HEK293 (cell line): Measurements from ENCODE around the gene PKNOX2.

ENCODE experiments used
- CTCF ChIA-PET: fragments of 350-600 bp; formaldehyde crosslinking; extraction: SDS; loops from one replicate; lab custom pipeline; 2021; ENCODE audit warnings: antibody characterized with exemption; lab: Yijun Ruan, JAX
- POLR2A ChIA-PET: fragments of 300-600 bp; formaldehyde crosslinking; extraction: SDS; loops from one replicate; lab custom pipeline; 2020; ENCODE audit warnings: antibody characterized with exemption, inconsistent platforms; lab: Yijun Ruan, JAX
- H3K27ac ChIP-seq: fragments of 200-500 bp; sonication (Bioruptor generic); 2 replicates; pipeline ENCODE4 v1.5.1; 2014; ENCODE audit warnings: low read depth, low read length, control low read depth, inconsistent platforms; ENCODE audit errors: extremely low read depth
- H3K36me3 ChIP-seq, 2 experiments: fragments of 200-500 bp in 1 of 2; sonication (Bioruptor generic) in 1 of 2; 1 replicate in 1 of 2; 2 replicates in 1 of 2; pipeline ENCODE4 v1.5.1; 2014 to 2017; ENCODE audit warnings: inconsistent platforms in 2 of 2, low read length in 2 of 2; ENCODE audit not compliant: control insufficient read depth in 2 of 2, insufficient read depth in 1 of 2
- H3K4me1 ChIP-seq: fragments of 200-500 bp; sonication (Bioruptor generic); 2 replicates; pipeline ENCODE4 v1.5.1; 2014; ENCODE audit warnings: mild to moderate bottlenecking, low read length, inconsistent platforms; ENCODE audit not compliant: control insufficient read depth, insufficient read depth
- H3K4me3 ChIP-seq: 2 replicates; pipeline ENCODE4 v1.5.1; 2011; ENCODE audit warnings: low read depth, mild to moderate bottlenecking, control low read depth, low read length, moderate library complexity
- H3K9me3 ChIP-seq: fragments of 200-500 bp; sonication (Bioruptor generic); 2 replicates; pipeline ENCODE4 v1.5.1; 2014; ENCODE audit warnings: low read depth, low read length, inconsistent platforms; ENCODE audit not compliant: control insufficient read depth, insufficient read depth
- GLIS2 ChIP-seq: fragments of 450-650 bp; formaldehyde crosslinking; IDR thresholded peaks from 2 replicates; pipeline ENCODE4 v1.5.1; 2016; ENCODE audit warnings: missing biosample characterization, missing genetic modification characterization
- KLF16 ChIP-seq: fragments of 450-650 bp; formaldehyde crosslinking; IDR thresholded peaks from 2 replicates; pipeline ENCODE4 v1.5.1; 2017; ENCODE audit warnings: missing biosample characterization, missing genetic modification characterization
- KLF8 ChIP-seq: fragments of 450-650 bp; formaldehyde crosslinking; IDR thresholded peaks from 2 replicates; pipeline ENCODE4 v1.5.1; 2016; ENCODE audit warnings: missing biosample characterization, missing genetic modification characterization
- OSR2 ChIP-seq: fragments of 450-650 bp; formaldehyde crosslinking; IDR thresholded peaks from 2 replicates; pipeline ENCODE4 v1.5.1; 2016; ENCODE audit warnings: missing biosample characterization, missing genetic modification characterization
- SP2 ChIP-seq: fragments of 450-650 bp; formaldehyde crosslinking; IDR thresholded peaks from 2 replicates; pipeline ENCODE4 v1.5.1; 2016; ENCODE audit warnings: missing biosample characterization, missing genetic modification characterization
- TRIM28 ChIP-seq: IDR thresholded peaks from 2 replicates; pipeline ENCODE4 v1.6.1; 2011; ENCODE audit warnings: low read length, control low read depth, borderline replicate concordance
- WT1 ChIP-seq: fragments of 450-650 bp; formaldehyde crosslinking; IDR thresholded peaks from 2 replicates; pipeline ENCODE4 v1.5.1; 2016; ENCODE audit warnings: missing biosample characterization, missing genetic modification characterization
- ZBTB20 ChIP-seq: fragments of 450-650 bp; formaldehyde crosslinking; IDR thresholded peaks from 2 replicates; pipeline ENCODE4 v1.5.1; 2016; ENCODE audit warnings: missing biosample characterization, missing genetic modification characterization
- ZFP69B ChIP-seq: fragments of 450-650 bp; formaldehyde crosslinking; IDR thresholded peaks from 2 replicates; pipeline ENCODE4 v1.5.1; 2016; ENCODE audit warnings: missing biosample characterization, missing genetic modification characterization
- ZNF121 ChIP-seq: fragments of 450-650 bp; formaldehyde crosslinking; IDR thresholded peaks from 2 replicates; pipeline ENCODE4 v1.5.1; 2016; ENCODE audit warnings: missing biosample characterization, missing genetic modification characterization
- ZNF138 ChIP-seq: fragments of 450-650 bp; formaldehyde crosslinking; IDR thresholded peaks from 2 replicates; pipeline ENCODE4 v1.5.1; 2016; ENCODE audit warnings: missing biosample characterization, missing genetic modification characterization, borderline replicate concordance
- ZNF157 ChIP-seq: fragments of 450-650 bp; formaldehyde crosslinking; IDR thresholded peaks from 2 replicates; pipeline ENCODE4 v1.5.1; 2016; ENCODE audit warnings: missing biosample characterization, missing genetic modification characterization
- ZNF175 ChIP-seq: fragments of 450-650 bp; formaldehyde crosslinking; IDR thresholded peaks from 2 replicates; pipeline ENCODE4 v1.5.1; 2016; ENCODE audit warnings: missing biosample characterization, missing genetic modification characterization
- ZNF214 ChIP-seq: fragments of 450-650 bp; formaldehyde crosslinking; IDR thresholded peaks from 2 replicates; pipeline ENCODE4 v1.5.1; 2017; ENCODE audit warnings: missing biosample characterization, mild to moderate bottlenecking, missing genetic modification characterization, borderline replicate concordance
- ZNF292 ChIP-seq: fragments of 450-650 bp; formaldehyde crosslinking; IDR thresholded peaks from 2 replicates; pipeline ENCODE4 v1.5.1; 2016; ENCODE audit warnings: low read depth, missing biosample characterization, missing genetic modification characterization, borderline replicate concordance
- ZNF311 ChIP-seq: fragments of 450-650 bp; formaldehyde crosslinking; IDR thresholded peaks from 2 replicates; pipeline ENCODE4 v1.5.1; 2017; ENCODE audit warnings: missing biosample characterization, missing genetic modification characterization, borderline replicate concordance
- ZNF366 ChIP-seq: fragments of 450-650 bp; formaldehyde crosslinking; conservative IDR thresholded peaks from 2 replicates; pipeline ENCODE4 v1.5.1; 2016; ENCODE audit warnings: missing biosample characterization, missing genetic modification characterization
- ZNF394 ChIP-seq: fragments of 450-650 bp; formaldehyde crosslinking; IDR thresholded peaks from 2 replicates; pipeline ENCODE4 v1.5.1; 2016; ENCODE audit warnings: missing biosample characterization, missing genetic modification characterization, mild to moderate bottlenecking, moderate library complexity, borderline replicate concordance
- ZNF473 ChIP-seq: fragments of 450-650 bp; formaldehyde crosslinking; IDR thresholded peaks from 2 replicates; pipeline ENCODE4 v1.5.1; 2017; ENCODE audit warnings: missing biosample characterization, missing genetic modification characterization
- ZNF529 ChIP-seq: fragments of 450-650 bp; formaldehyde crosslinking; IDR thresholded peaks from 2 replicates; pipeline ENCODE4 v1.5.1; 2017; ENCODE audit warnings: missing genetic modification characterization, missing biosample characterization; ENCODE audit not compliant: insufficient replicate concordance
- ZNF624 ChIP-seq: fragments of 450-650 bp; formaldehyde crosslinking; IDR thresholded peaks from 2 replicates; pipeline ENCODE4 v1.5.1; 2017; ENCODE audit warnings: missing biosample characterization, missing genetic modification characterization
- ZNF626 ChIP-seq: fragments of 450-650 bp; sonication (Bioruptor Pico); formaldehyde crosslinking; IDR thresholded peaks from 2 replicates; pipeline ENCODE4 v1.5.1; 2018; ENCODE audit warnings: missing biosample characterization, missing genetic modification characterization, inconsistent platforms
- ZNF777 ChIP-seq: fragments of 450-650 bp; formaldehyde crosslinking; IDR thresholded peaks from 2 replicates; pipeline ENCODE4 v1.5.1; 2017; ENCODE audit warnings: missing biosample characterization, missing genetic modification characterization, borderline replicate concordance
- TF ChIP-seq, protein P1 (sequence below): fragments of 450-650 bp; formaldehyde crosslinking; IDR thresholded peaks from 2 replicates; pipeline ENCODE4 v1.5.1; 2016; ENCODE audit warnings: missing biosample characterization, missing genetic modification characterization, borderline replicate concordance
- TF ChIP-seq, protein P2 (sequence below): fragments of 450-650 bp; formaldehyde crosslinking; IDR thresholded peaks from 2 replicates; pipeline ENCODE4 v1.5.1; 2017; ENCODE audit warnings: missing biosample characterization, missing genetic modification characterization
- TF ChIP-seq, protein P3 (sequence below): fragments of 450-650 bp; formaldehyde crosslinking; IDR thresholded peaks from 2 replicates; pipeline ENCODE4 v1.5.1; 2016; ENCODE audit warnings: missing biosample characterization, missing genetic modification characterization
- TF ChIP-seq, protein P4 (sequence below): fragments of 450-650 bp; formaldehyde crosslinking; IDR thresholded peaks from 2 replicates; pipeline ENCODE4 v1.5.1; 2016; ENCODE audit warnings: missing biosample characterization, missing genetic modification characterization
- TF ChIP-seq, protein P5 (sequence below): fragments of 450-650 bp; formaldehyde crosslinking; IDR thresholded peaks from 2 replicates; pipeline ENCODE4 v1.5.1; 2017; ENCODE audit warnings: missing biosample characterization, missing genetic modification characterization

The PKNOX2 gene

DNA sequence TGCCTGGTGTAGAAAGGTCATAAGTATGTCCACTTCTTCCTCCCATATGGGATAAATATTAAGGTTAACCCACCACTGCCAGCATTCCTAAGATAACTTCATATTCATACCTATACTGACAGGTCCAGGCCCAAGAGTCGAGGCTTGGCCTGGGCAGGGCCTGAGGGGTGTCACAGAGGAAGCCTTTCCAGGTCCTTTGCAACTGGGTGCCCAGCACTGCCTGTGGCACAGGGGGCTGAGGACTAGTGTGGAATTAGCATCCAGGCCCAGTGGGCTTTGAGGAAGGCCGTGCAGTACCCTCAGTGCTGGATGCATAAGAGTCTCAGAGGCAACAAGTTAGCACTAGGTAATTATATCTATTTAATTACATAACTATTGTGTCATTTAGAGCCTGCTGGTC is 65.4 kb downstream of the PKNOX2 start:
- TF ChIP-seq ZNF473 (tag by site-specific recombination) = no peak
- no peak for TF ChIP-seq ZNF394 (tag by site-specific recombination)
- TF ChIP-seq ZNF529 (tag by site-specific recombination) = no peak
- TF ChIP-seq ZNF214 (tag by site-specific recombination) = no peak
- TF ChIP-seq ZNF777 (tag by site-specific recombination) = no peak
- TF ChIP-seq KLF8 (tag by site-specific recombination) = no peak
- TF ChIP-seq ZNF311 = no peak
- TF ChIP-seq, protein P1, sequence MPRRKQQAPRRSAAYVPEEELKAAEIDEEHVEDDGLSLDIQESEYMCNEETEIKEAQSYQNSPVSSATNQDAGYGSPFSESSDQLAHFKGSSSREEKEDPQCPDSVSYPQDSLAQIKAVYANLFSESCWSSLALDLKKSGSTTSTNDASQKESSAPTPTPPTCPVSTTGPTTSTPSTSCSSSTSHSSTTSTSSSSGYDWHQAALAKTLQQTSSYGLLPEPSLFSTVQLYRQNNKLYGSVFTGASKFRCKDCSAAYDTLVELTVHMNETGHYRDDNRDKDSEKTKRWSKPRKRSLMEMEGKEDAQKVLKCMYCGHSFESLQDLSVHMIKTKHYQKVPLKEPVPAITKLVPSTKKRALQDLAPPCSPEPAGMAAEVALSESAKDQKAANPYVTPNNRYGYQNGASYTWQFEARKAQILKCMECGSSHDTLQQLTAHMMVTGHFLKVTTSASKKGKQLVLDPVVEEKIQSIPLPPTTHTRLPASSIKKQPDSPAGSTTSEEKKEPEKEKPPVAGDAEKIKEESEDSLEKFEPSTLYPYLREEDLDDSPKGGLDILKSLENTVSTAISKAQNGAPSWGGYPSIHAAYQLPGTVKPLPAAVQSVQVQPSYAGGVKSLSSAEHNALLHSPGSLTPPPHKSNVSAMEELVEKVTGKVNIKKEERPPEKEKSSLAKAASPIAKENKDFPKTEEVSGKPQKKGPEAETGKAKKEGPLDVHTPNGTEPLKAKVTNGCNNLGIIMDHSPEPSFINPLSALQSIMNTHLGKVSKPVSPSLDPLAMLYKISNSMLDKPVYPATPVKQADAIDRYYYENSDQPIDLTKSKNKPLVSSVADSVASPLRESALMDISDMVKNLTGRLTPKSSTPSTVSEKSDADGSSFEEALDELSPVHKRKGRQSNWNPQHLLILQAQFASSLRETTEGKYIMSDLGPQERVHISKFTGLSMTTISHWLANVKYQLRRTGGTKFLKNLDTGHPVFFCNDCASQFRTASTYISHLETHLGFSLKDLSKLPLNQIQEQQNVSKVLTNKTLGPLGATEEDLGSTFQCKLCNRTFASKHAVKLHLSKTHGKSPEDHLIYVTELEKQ (tag by site-specific recombination) = no peak
- TF ChIP-seq OSR2 (tag by site-specific recombination) = no peak
- TF ChIP-seq, protein P2, sequence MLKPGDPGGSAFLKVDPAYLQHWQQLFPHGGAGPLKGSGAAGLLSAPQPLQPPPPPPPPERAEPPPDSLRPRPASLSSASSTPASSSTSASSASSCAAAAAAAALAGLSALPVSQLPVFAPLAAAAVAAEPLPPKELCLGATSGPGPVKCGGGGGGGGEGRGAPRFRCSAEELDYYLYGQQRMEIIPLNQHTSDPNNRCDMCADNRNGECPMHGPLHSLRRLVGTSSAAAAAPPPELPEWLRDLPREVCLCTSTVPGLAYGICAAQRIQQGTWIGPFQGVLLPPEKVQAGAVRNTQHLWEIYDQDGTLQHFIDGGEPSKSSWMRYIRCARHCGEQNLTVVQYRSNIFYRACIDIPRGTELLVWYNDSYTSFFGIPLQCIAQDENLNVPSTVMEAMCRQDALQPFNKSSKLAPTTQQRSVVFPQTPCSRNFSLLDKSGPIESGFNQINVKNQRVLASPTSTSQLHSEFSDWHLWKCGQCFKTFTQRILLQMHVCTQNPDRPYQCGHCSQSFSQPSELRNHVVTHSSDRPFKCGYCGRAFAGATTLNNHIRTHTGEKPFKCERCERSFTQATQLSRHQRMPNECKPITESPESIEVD (tag by site-specific recombination) = no peak
- TF ChIP-seq ZNF292 = no peak
- TF ChIP-seq SP2 = no peak
- TF ChIP-seq, protein P3, sequence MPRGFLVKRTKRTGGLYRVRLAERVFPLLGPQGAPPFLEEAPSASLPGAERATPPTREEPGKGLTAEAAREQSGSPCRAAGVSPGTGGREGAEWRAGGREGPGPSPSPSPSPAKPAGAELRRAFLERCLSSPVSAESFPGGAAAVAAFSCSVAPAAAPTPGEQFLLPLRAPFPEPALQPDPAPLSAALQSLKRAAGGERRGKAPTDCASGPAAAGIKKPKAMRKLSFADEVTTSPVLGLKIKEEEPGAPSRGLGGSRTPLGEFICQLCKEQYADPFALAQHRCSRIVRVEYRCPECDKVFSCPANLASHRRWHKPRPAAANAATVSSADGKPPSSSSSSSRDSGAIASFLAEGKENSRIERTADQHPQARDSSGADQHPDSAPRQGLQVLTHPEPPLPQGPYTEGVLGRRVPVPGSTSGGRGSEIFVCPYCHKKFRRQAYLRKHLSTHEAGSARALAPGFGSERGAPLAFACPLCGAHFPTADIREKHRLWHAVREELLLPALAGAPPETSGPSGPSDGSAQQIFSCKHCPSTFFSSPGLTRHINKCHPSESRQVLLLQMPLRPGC (tag by site-specific recombination) = no peak
- no peak for TF ChIP-seq ZNF175 (tag by site-specific recombination)

DNA sequence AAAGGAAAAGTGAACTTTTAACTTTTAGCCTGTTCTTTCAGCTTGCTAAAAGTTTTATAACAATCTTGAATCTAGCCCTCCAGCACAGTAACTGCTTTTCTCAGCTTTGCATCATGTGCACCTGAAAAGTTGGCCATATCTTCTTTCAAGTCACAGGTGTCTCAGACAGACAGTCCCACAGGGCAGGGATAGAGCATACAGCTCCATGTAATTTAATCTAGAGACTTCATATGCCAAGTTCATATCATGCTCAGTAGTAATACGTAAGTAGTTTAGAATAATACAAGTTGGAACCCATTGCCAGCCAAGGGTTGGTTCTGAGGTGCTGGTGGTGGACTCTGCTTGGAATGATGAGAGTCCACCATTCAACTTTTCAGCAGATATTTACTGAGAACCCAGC is 68.6 kb downstream of the PKNOX2 start:
- ChIA-PET POLR2A (no interaction called here), CTCF (interaction anchor here (0.6 to 1.3 kb wide), 3 partner anchors 18 to 113 kb away, joined by 3 to 6 read pairs (median 3); no protein-coding TSS in a partner anchor)
- no peaks in the 10 kb centered on the region for H3K4me1 ChIP-seq
- no peak overlapping the region for H3K27ac ChIP-seq
- H3K36me3 ChIP-seq = peaks cover 0 to 6% of the 10 kb centered on the region in 2 experiments; a peak in 1 of 3 replicates
- no peaks in the 10 kb centered on the region for H3K9me3 ChIP-seq
- no peak overlapping the region for H3K4me3 ChIP-seq
- TF ChIP-seq KLF8 (tag by site-specific recombination) = no peak
- TF ChIP-seq, protein P4, sequence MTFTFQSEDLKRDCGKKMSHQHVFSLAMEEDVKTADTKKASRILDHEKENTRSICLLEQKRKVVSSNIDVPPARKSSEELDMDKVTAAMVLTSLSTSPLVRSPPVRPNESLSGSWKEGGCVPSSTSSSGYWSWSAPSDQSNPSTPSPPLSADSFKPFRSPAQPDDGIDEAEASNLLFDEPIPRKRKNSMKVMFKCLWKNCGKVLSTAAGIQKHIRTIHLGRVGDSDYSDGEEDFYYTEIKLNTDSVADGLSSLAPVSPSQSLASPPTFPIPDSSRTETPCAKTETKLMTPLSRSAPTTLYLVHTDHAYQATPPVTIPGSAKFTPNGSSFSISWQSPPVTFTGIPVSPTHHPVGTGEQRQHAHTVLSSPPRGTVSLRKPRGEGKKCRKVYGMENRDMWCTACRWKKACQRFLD (tag by site-specific recombination) = no peak
- TF ChIP-seq ZNF157 = no peak
- TF ChIP-seq GLIS2 = no peak
- TF ChIP-seq ZBTB20 (tag by site-specific recombination) = no peak
- TF ChIP-seq WT1 (tag by site-specific recombination) = no peak
- no peak for TF ChIP-seq KLF16
- no peak for TF ChIP-seq ZFP69B (tag by site-specific recombination)
- no peak for TF ChIP-seq ZNF138 (tag by site-specific recombination)
- TF ChIP-seq, protein P5, sequence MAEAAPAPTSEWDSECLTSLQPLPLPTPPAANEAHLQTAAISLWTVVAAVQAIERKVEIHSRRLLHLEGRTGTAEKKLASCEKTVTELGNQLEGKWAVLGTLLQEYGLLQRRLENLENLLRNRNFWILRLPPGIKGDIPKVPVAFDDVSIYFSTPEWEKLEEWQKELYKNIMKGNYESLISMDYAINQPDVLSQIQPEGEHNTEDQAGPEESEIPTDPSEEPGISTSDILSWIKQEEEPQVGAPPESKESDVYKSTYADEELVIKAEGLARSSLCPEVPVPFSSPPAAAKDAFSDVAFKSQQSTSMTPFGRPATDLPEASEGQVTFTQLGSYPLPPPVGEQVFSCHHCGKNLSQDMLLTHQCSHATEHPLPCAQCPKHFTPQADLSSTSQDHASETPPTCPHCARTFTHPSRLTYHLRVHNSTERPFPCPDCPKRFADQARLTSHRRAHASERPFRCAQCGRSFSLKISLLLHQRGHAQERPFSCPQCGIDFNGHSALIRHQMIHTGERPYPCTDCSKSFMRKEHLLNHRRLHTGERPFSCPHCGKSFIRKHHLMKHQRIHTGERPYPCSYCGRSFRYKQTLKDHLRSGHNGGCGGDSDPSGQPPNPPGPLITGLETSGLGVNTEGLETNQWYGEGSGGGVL (tag by site-specific recombination) = no peak
- TF ChIP-seq ZNF121 (tag by site-specific recombination) = no peak
- no peak for TF ChIP-seq TRIM28
- TF ChIP-seq ZNF366 = no peak
- TF ChIP-seq ZNF626 = no peak
- no peak for TF ChIP-seq ZNF624 (tag by site-specific recombination)

More for the DNA sequence above, 65.4 kb downstream of the PKNOX2 start:
- POLR2A ChIA-PET = no interaction called here
- CTCF ChIA-PET = no interaction called here
- Histone ChIP-seq H3K27ac (no peak overlapping the region), H3K4me3 (no peak overlapping the region), H3K9me3 (no peaks in the 10 kb centered on the region), H3K36me3 (no peaks in the 10 kb centered on the region), H3K4me1 (no peaks in the 10 kb centered on the region)
